GM19025 (cell line): ENCODE measurements around the gene PCLO.

Experiments
- ATAC-seq: cut with Tn5 transposase; IDR thresholded peaks from one replicate; pipeline ENCODE4 v1.9.1; 2021; ENCODE audit warnings: mild to moderate bottlenecking, low read depth, moderate library complexity; ENCODE audit not compliant: unreplicated experiment

The PCLO gene, protein sequence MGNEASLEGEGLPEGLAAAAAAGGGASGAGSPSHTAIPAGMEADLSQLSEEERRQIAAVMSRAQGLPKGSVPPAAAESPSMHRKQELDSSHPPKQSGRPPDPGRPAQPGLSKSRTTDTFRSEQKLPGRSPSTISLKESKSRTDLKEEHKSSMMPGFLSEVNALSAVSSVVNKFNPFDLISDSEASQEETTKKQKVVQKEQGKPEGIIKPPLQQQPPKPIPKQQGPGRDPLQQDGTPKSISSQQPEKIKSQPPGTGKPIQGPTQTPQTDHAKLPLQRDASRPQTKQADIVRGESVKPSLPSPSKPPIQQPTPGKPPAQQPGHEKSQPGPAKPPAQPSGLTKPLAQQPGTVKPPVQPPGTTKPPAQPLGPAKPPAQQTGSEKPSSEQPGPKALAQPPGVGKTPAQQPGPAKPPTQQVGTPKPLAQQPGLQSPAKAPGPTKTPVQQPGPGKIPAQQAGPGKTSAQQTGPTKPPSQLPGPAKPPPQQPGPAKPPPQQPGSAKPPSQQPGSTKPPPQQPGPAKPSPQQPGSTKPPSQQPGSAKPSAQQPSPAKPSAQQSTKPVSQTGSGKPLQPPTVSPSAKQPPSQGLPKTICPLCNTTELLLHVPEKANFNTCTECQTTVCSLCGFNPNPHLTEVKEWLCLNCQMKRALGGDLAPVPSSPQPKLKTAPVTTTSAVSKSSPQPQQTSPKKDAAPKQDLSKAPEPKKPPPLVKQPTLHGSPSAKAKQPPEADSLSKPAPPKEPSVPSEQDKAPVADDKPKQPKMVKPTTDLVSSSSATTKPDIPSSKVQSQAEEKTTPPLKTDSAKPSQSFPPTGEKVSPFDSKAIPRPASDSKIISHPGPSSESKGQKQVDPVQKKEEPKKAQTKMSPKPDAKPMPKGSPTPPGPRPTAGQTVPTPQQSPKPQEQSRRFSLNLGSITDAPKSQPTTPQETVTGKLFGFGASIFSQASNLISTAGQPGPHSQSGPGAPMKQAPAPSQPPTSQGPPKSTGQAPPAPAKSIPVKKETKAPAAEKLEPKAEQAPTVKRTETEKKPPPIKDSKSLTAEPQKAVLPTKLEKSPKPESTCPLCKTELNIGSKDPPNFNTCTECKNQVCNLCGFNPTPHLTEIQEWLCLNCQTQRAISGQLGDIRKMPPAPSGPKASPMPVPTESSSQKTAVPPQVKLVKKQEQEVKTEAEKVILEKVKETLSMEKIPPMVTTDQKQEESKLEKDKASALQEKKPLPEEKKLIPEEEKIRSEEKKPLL (N-terminal part only)

DNA sequence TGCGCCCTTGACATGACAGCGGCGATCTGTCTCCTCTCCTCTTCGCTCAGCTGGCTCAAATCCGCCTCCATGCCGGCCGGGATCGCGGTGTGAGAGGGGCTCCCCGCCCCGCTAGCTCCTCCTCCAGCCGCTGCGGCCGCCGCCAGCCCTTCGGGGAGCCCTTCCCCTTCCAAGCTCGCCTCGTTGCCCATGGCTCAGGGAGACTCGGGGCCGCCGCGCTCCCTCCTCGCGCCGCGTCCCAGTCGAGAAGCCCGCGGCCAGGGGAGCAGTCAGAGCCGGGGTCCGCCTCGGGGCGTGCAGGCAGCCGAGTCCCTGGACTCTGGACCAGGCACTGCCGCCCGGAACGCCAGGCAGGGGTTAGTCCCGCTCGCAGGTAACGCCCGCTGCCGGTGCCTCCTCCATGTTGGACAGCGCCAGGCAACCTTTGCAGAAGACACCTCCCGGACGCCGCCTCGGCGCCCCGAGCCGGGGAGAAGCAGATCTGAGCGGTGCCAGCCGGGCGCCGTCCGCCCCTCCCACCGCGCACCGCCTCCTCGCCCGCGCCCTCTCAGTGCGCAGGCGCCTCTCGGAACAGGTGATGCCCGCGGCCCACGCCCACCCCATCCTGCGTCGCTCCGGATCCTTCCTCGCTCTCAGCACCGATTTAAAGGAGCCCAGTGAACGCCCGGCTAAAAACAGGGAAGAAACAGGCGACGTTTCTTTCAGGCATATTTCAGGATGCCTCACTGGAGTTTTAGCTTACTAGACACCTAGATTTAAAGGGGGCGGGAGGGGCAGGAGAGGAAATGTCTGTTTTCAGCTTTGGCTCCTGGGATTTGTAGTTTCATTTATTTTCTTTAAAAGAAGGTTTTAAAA, at the start of gene PCLO:
PCLO (minus strand) TSS at position 483 of the 855 bp plus-strand sequence; CDS start at position 191, 292 bp downstream.
- peak; percentile 95 for ATAC-seq

DNA sequence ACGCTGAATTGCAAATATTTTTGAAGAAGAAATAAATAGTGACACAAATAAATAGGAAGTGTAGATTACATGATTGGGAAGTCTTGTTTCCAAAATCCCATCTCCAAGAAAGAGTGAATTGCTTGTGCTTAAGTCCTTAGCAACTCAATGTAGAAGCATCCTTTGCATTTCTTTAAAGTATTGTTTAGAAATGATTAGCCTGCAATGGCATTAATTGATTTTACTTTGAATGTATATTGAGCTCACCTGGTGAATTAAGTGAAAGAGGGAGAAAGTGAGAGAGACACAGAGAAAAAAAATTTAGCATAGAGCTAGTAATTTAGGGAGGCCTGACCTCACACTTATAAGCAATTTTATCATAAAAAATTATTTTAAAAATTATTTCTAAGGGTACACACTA, 49.0 kb upstream of the PCLO start:
- no peak for ATAC-seq

DNA sequence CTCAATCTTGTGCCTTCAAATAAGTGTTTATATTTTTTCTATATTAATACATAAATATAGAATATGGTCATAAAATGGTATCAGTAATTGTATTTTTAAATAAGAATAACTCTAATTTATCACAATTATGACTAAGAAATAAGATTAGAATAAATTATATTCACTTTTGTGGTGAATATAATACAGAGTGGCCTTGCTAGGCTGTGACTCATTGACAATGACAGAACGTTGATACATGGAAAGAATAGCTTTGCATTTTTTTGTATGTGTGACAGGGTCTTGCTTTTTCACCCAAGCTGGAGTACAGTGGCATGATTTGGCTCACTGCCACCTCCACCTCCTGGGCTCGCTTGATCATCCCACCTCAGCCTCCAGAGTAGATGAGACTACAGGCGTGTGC, 47.8 kb upstream of the PCLO start:
- ATAC-seq = no peak

DNA sequence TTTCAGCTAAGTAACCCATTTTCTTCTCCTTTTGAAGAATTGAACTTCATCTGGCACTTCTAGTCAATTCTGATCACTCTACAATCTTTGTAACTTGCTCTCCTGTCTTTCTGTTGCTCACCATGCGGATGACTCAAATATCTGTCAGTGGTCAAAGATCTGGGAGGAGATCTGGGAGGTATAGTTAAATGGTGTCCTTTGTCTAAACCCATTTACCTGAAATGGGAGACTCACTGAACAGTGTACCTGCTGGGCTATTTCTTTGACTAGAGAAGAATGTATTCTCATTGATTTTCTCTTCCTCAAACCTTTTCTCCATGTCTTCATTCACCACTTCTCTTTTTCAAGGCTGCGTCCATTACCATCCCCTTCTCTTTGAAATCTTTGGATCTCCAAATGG, 42.0 kb upstream of the PCLO start:
- ATAC-seq = no peak

DNA sequence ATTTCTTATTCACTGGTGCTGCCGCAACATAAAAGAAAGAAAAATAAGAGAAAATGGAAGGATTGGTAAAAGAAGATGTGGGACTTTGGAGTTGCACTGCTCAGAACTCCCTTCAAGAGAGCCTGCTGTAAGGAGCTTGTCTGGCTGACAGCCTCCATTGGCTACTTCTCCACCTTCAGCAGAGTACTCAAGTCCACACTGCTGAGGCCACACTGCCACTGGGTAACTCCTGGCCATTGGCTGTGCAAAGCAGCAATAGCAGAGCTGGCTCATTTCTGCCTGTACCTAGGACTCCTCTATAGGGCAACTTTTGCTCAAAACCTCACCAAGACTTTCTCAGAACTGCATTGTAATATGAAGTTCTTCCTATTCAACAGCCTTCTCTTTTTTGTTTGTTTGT, 38.7 kb upstream of the PCLO start:
- no peak for ATAC-seq

DNA sequence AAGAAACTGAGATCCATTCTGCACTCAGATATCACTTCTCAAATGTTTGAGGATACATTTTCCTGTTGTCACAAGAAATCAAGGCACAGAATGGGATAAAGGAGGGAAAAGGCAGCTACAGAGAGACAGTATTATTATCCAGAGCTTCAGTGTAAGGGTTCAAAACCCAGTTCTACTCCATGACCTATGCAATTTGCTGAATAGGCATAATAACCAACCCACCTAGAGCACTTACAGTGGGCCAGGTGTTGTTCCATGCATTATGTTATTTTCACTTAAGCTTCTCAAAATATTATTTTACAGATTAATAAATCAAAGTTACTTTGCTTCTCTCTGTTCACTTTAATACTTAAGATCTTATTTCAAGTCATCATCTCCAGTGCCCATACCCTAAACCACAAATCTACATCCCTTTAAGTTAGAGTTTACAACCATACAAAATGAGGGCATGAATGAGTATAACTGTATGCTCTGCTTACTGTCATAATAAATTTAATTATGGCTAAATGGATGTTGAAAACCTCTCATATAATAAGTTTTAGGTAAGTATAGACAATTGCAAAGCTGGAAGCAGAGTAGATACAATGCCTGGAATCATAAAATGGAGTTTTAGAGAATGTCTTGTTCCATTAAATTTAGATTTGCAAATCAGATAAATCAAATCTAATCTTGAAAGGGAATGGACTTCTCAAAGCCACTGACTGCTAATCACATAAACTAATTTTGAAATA, 28.1 kb upstream of the PCLO start:
- no peak for ATAC-seq

DNA sequence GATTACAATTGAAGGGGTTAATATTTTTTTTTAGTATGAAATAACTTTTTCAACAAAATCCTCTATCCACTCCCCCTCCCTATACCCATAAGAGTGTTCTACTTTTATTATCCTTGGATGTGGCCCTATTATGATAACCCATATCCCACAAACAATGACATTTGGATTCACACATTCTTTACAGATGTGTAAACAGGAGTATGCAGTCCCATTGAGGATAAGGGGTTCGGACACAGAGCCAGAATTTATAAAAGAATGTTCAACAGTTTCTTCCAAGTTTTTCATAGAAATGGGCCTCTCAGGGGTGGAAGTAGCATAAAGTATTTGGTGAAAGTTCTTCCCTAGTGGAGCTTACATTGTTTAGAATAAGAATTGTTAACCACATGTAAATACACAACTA, 16.1 kb upstream of the PCLO start:
- no peak for ATAC-seq

DNA sequence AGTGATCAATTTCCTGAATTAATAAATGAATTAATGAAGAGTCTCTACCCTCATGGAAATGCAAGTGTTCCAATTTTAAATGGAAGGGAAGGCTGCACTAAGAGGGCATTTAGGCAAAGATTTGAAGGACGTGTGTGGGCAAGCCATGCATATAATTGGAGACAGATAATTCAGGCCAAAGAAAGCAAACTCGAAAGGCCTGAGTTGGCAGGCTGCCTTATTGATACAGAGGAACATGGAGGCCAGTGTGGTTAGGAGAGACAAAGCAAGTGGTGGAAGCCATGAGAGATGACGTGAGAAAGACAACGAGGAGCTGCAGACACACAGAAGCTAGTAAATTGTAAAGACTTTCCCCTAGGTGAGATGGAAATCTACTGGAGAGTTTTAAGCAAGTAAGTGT, 15.4 kb upstream of the PCLO start:
- ATAC-seq = no peak

DNA sequence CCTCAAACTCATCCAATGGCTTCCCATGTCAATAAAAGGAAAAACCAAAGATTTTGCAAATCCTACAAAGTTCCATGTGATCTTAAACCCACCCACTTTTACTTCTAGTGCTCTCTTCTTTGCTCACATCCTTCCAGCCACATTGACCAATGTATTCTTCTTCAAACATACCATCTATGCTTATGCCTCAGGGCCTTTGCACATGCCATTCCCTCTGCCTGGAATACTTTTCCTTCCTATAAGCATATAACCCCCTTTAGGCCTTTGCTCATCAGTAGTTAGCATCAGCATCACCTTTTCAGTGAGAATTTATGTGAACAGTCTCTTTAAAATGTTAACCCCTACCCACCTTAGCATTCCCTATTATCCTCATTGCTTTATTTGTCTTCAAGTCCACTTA, 11.0 kb upstream of the PCLO start:
- no peak for ATAC-seq

DNA sequence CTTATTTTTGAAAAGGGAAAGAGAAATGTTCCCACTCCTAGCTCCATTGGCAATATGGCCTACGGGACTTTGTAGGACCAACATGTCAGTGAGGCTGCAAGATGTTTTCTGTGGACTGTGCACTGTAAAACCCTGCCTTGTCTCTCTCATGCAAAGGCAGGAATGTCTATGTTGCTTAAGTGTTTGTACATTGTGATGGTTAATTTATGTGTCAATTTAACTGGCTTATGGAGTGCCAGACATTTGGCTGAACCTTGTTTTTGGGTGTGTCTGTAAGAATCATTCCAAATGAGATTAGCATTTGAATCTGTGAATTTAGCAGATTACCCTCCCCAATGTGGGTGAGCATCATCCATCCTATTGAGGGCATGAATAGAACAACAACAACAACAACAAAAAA, 4.1 kb upstream of the PCLO start:
- ATAC-seq = no peak

DNA sequence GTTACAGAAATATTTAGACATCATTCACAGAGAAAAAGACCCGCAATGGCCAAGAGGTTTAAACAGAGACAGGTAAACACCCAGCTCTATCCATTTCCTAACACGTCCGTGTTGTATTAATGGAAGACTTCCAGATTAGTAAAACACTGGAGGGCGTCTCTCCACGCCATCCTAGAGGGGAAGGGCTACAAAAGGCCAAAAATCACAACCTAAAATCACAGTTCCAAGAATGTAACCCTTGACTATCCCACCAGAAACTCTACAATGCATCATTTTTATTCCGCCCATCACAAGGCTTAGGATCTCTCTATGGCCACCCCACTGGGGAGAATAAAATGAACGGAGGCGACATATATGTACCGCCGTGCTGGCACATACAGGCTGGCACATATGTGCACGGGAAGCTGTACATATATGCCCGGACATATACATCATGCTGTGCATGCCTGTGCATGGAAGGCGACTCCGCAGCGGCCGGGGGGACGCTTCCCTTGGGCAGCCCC, 734 bp downstream of the PCLO start:
- peak; percentile 3 for ATAC-seq

DNA sequence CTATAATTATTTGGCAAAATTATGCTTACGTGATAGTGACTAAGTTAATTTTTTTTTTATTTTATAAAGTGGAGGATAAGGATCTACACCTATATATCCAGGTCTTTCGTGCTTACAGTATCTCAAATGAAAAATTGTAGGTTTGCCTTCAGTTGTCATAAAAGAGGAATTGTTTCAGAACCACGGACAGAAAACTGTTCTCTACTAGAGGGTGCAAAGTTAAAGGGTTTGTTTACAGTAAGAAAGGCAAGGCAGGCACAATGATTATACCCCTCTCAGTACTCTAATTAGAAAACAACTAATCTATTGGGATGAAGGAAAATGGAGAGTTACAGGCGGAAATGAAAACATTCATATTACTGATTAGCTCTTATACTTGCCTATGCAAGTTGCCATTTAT, 1.5 kb downstream of the PCLO start:
- no peak for ATAC-seq

DNA sequence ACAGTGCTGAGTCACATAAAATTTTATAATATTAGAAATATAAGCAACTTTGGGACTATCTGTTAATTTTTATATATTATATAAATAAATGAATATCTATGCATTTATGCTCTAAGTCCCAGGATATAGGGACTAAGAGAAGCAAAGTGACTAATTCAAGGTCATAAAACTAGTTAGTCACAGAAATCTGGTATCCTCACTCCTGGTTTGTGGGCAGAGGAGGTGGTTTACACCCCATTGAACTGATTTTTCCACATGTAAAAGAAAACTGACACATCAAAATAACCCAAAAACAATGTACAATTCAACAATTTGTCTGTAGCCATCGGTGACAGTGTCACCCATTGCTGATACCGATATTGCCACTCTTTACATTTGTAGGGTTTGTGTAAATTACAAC, 3.0 kb downstream of the PCLO start:
- no peak for ATAC-seq

DNA sequence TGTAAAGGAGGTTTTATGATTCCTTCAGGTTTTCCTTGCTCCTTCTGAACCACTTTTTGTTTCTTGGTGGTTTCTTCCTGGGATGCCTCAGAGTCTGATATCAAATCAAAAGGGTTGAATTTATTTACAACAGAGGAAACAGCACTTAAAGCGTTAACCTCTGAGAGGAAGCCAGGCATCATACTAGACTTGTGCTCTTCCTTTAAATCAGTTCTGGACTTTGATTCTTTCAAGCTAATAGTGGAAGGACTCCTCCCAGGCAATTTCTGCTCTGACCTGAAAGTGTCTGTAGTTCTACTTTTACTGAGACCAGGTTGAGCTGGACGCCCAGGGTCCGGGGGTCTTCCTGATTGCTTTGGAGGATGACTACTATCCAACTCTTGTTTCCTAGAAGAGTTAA, 6.7 kb downstream of the PCLO start:
- ATAC-seq = no peak

DNA sequence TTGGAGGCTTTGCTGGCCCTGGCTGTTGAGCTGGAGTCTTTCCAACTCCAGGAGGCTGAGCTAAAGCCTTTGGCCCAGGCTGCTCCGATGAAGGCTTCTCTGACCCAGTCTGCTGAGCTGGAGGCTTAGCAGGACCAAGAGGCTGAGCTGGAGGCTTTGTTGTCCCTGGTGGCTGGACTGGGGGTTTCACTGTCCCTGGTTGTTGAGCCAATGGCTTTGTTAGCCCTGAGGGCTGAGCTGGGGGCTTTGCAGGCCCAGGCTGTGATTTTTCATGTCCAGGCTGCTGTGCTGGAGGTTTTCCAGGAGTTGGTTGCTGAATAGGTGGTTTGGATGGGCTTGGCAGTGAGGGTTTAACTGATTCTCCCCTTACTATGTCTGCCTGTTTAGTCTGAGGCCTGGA, 7.3 kb downstream of the PCLO start:
- no peak for ATAC-seq

DNA sequence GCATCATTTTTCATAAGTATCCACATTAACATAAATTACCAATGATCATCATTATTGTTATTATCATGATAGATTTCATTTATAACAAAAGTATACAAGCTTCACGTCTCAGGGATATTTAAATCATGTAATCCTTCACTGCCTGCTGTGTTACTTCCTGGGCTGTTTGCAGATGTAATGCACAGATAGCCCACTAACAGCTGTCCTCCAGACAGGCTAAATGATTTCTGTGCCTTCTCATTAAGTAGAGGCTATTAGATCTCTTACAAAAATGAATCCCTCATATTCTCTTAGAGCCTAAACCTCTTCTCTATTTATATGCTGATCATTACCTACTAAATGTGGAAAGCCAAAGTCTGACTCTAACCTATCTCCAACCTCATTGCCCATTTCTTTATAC, 9.3 kb downstream of the PCLO start:
- ATAC-seq = no peak

DNA sequence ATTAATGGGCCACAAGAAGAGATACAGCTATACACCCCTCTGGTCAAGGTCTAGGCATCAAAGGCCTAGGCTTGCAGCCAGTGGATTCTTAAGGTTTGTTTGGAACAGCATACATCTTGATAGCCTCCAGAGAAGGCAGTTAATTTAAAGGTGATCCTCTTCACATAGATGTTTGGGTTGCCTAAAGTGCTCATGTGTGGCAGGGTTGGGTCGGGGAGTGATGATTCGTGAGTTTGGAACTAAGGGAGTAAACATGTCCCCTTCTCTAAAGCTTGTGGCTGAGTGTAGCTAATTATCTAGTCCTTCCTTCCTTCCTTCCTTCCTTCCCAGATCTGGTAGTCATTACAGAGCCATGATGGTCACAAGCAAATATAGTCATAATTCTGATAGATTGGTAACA, 12.4 kb downstream of the PCLO start:
- no peak for ATAC-seq

DNA sequence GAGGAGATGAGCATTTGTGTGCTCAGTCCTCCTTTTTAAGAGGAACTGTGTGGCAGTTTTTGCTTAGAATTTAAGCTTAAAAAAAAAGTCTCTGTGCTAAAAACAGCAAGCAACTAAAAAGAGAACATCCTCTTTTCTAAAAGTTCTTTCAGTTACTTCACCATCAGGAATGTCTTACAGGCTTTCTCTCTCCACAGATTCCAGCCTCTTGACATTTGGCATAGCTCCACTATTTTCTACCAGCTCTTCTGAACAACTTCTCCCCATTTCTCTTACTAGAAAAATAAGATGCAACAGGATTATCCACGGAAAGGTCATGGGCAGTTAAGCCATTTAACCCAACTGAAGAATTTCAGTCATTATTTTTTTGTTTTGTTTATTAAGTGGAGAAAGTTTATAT, 13.2 kb downstream of the PCLO start:
- no peak for ATAC-seq

DNA sequence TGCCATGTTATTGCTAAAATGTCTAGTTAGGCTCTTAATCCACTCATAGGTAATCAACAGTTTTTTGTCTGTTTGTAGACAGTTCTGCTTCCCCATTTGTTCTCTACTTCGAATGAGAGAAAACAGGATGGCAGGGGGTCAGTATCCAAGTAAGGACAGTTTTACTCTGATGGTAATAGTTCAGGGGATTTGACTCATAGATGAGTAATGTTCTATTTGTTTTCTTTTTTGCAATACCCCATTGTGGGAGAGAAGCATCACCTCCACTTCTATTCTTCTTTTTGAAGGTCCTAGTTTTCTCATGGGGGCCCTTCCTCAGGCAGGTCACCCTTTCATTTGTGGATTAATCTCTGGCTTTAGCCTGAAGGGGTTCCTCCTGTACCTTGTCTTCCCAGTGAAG, 13.9 kb downstream of the PCLO start:
- no peak for ATAC-seq
